HG02973 (cell line): Measurements from ENCODE around the gene OR8J1.
"Not testable (repeated sequence)": the region's sequence is repeated elsewhere in the genome, so short reads cannot be mapped to it uniquely, and the experiment has no call there.

Experiments used
- ATAC-seq: cut with Tn5 transposase; IDR thresholded peaks from one replicate; pipeline ENCODE4 v1.9.1; 2021; ENCODE audit warnings: moderate library complexity; ENCODE audit not compliant: unreplicated experiment

OR8J1 gene, protein sequence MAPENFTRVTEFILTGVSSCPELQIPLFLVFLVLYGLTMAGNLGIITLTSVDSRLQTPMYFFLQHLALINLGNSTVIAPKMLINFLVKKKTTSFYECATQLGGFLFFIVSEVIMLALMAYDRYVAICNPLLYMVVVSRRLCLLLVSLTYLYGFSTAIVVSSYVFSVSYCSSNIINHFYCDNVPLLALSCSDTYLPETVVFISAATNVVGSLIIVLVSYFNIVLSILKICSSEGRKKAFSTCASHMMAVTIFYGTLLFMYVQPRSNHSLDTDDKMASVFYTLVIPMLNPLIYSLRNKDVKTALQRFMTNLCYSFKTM

DNA sequence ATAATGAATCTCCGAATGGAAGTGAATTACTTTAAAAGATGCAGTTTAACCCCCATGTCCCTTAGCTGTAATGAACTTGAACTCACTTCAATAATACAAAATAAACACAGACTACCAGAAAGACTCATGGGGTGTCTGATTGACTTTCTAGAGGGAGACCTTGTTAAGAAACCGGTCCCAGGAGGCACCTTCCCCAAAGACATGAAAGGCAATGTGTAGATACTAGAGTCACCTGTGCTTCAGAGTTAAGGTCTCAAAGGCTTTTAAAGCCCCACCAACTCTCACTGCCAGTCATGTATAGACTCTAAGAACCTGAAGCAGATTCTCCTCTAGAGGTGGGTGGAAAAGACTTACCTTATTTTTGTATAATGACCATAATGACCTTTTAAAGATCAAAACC is at the start of gene OR8J1:
OR8J1 (plus strand) TSS at position 301 of the 400 bp plus-strand sequence. CDS start 5,956 bp downstream, outside the sequence.
- no peak for ATAC-seq

DNA sequence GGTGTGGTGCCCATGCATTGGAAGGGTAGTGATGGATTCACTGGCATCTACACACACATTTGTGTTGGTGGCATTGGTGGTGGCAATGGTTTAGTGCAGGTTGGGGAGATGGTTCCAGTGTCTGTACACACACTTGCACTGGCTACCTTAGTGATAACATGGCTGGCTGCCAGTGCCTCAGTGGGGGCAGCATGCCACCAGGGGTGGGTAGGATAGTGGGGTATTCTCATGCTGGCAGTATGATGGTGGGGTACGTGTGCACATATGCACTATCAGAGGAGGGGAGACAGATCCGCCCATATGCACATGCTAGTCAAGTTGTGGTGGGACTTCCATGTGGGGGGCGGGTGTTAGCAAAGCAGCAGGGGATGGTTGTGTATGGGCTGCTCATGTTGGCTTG is 46.3 kb upstream of the OR8J1 start:
- ATAC-seq = no peak

DNA sequence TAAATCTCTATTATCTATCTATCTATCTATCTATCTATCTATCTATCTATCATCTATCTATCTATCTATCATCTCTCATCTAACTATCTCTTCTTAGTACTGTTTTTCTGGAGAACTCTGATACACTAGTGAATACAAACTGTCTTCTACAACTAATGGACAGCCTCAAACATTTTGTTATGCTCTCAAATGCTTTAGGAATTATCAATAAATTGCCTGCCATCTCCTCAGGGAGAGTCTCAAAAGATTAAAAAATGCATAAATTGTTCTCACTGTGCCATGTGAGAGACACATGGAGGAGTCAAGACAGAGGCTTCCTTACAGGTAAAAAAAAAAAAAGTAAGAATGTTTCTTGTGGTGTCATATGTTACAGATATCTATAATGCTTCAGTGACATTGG is 39.2 kb upstream of the OR8J1 start, which contains the start of gene OR8K3:
OR8K3 (plus strand) TSS at position 301 of the 400 bp plus-strand sequence. CDS start 3,163 bp downstream, outside the sequence.
- no peak for ATAC-seq

DNA sequence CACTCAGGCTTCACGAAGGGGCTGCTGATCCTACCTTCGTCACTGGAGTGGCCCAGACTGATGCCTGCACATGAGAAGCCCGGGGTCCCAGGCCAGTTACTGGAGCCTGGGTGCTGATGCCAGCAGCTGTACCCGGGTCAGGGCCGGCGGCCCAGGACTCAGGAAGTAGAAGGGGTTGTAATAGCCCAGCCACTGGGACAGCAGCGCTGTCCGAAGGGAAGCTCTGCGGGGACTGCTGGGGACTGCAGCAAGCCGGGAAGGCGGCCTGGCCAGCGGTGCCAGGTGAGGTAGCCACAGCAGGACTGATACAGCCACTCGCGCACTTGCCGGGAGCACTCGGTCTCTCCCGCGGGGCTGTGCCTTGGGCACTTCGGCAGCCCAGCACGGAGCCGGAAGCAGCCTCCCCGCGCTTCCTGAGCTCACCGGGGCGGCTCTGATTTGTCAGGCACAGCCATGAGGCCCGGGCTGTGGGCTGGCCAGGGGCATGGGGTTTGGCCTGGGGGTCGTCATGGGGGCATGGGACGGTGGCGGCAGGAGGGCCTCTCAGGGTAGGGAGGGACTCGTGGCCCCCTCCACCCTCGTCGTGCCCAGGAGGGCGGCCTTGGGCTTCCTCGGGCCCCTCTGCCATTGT is 22.1 kb upstream of the OR8J1 start:
- no peak for ATAC-seq

DNA sequence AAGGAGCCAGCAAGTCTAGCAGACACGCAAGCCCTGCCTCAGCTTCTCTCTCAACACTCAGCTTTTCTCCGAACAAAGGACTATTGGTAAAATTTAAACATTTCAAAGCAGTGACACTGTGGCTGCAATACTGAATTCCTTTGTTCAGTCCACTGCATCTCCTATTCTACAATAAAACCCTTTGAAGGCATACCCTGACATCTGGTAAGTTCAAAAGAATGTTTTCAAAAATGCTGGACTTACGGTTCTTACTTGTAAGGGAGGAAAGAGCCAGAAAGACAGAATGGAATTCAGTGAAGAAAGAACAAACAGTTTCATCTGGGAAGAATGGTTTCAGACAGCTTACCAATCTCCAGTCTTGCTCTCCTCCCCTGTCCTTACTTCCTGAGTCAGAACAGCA is 20.9 kb upstream of the OR8J1 start:
- no peak for ATAC-seq

DNA sequence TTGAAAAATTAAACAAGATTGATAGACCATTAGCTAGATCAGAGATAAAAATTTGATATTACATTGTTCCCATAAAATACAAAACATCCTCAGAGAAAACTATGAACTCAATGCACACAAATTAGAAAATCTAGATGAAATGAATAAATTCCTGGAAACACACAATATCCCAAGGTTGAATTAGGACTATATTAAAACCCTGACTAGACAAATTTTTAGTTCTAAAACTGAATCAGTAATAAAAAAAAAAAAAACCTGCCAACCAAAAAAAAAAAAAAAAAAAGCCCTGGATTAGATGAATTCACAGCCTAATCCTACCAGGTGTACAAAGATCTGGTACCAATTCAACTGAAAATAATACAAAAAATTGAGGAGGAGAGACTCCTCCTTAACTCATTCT is 13.8 kb upstream of the OR8J1 start:
- no peak for ATAC-seq

DNA sequence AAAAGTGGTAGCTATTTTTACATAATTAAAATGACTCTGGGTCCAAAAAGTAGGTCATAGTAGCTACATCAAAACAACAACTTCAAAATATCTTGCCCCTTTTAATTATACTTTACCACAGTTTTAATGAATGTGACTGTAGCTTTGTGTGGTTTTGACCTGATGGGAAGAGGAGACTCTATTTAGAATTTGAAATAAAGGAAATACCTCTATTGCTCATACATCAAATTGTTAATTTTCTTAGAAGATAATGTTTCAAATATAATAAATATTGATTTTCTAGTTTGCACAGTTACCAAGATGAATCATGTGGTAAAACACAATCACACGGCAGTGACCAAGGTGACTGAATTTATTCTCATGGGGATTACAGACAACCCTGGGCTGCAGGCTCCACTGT is 8.4 kb upstream of the OR8J1 start, which contains the start of gene OR8K1:
OR8K1 (plus strand) TSS at position 301 of the 400 bp plus-strand sequence; CDS start at position 301, 0 bp downstream.
- no peak for ATAC-seq

DNA sequence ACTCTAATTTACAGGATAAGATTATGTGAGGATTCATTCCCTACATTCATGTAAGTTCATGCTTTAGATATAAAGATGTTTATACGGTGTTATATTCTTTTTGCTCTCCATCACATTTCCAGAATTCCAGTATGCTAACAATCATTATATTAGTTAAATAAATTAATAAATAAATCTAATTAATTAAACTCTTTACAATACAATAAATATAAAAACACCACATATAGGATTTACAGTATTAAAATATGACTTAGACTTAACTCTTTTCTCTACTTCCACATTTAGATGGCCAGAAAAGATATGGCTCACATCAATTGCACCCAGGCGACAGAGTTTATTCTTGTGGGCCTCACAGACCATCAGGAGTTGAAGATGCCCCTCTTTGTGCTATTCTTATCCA is 21.2 kb downstream of the OR8J1 start, which contains the start of gene OR8U1:
OR8U1 (plus strand) TSS at position 301 of the 400 bp plus-strand sequence; CDS start at position 301, 0 bp downstream.
- ATAC-seq = no peak

DNA sequence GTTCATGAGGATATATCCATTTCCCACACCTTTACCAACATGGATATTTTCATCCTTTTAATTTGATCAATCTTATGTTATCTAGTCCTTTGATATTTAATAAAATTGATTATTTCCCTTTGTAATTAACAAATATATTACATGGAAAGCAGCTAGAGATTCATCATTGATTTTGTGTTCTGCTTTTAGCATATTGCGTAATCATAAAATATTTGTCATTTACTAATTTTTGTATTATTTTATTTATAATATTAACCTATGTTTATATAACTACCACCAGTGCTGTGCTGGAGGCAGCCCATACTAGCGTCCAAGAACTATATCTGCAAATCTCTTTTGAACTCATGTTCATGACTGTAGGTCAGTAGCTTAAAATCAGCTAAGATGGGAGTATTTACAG is 26.0 kb downstream of the OR8J1 start:
- ATAC-seq = no peak

DNA sequence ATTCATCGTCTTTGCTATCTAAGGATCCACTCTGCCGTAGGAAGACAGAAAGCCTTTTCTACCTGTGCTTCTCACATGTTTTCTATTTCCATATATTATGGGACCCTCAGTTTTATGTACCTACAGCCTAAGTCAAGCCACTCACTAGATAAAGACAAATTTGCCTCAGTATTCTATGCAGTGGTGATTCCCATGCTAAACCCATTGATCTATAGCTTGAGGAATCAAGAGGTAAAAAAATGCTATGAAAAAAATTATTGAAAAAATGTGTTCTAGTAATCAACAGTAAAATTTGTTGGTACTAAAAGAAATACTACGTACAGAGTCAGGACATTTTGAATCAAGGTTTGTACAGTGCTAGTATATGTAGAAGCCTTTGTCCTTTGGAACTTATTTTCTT is 40.3 kb downstream of the OR8J1 start:
- ATAC-seq = no peak

DNA sequence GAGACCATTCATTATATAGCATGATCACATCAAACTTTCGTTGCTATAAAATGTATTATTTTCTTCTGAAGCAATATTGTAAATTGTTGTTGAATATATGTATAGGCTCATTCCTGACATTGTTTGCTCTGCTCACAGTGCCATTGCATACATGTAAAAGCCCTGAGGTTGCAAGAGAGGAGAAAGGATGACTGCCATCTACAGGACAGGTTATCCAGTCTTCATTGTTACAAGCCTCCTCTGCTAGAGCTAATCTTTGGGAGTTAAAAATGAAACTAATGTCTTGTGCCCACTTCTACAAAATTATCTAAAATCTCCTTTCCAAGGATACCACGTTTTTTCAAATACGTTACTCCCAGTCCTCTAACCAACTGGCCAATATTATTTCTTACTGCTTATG is 42.0 kb downstream of the OR8J1 start:
- no peak for ATAC-seq

DNA sequence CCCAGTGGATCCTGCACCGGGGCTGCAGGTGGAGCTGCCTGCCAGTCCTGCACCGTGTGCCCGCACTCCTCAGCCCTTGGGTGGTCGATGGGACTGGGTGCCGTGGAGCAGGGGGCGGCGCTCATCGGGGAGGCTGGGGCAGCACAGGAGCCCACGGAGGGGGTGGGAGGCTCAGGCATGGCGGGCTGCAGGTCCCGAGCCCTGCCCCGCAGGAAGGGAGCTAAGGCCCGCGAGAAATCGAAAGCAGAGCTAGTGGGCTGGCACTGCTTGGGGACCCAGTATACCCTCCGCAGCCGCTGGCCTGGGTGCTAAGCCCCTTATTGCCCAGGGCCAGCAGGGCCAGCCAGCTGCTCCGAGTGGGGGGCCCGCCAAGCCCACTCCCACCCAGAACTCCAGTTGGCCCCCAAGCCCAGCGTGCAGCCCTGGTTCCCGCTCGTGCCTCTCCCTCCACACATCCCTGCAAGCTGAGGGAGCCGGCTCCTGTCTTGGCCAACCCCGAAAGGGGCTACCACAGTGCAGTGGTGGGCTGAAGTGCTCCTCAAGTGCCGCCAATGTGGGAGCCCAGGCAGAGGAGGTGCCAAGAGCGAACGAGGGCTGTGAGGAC is 47.9 kb downstream of the OR8J1 start:
- not testable (repeated sequence) for ATAC-seq

DNA sequence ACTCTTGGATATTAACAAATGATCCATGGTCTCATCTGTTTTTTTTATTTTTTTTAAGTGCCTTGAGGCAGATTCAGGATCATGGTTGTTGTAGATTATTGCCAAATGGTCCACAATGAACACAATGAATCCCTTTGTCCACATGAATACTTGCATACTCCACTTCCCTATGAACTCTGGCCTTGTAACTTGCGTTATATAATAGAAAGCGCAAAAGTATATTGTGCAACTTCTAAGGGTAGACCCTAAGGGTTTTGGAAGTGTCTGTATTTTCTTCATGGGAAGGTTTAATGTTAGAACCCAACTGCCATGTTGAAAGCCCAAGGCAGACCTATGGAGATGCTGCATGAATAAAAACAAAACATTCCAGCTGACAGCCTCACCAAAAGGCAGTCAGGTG is 50.3 kb downstream of the OR8J1 start:
- no peak for ATAC-seq

DNA sequence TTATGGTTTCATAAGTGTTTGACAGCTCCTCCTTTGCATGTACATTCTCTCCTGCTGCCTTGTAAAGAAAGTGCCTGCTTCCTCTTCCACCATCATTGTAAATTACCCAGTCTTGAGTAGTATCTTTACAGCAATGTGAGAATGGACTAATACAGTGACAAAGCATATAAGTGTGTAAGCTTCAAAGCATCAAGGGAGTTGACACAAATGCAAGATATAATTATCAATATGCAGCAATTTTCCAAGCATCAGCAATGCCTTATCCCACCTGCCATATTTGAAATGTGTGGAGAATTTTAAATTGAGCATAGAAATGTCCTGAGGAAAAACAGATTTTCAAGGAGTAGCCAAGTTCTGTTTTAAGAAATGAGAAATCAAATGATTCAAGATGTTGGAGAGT is 56.7 kb downstream of the OR8J1 start:
- no peak for ATAC-seq
